OCI-LY7 (cell line): ENCODE measurements around the gene TMSB15C. TPM values are rescaled to one million over a fixed set of nuclear protein-coding genes. Genes with fewer than 3 reads are reported as not detected.

Experiments used
- BruUV-seq: library from RNA; stranded (reverse); fragments of 400-500 nt; replicated peaks from 2 replicates; lab custom pipeline; 2021; lab: Mats Ljungman, UMichigan
- CTCF ChIA-PET: fragments of 300-600 bp; sonication (Branson Sonifier 250); formaldehyde crosslinking; loops from one replicate; lab custom pipeline; 2022; ENCODE audit warnings: antibody characterized with exemption; ENCODE audit not compliant: unreplicated experiment; lab: Charles Lee
- POLR2A ChIA-PET: fragments of 300-600 bp; sonication (Branson Sonifier 250); formaldehyde crosslinking; loops from one replicate; lab custom pipeline; 2022; ENCODE audit warnings: antibody characterized with exemption; lab: Charles Lee
- DNase-seq: peaks from one replicate; pipeline ENCODE4 v3.0.0-alpha.2; 2015; ENCODE audit warnings: low spot score
- H2AFZ ChIP-seq: fragments of 200-600 bp; sonication (generic), shearing (Covaris generic); 2 replicates; pipeline ENCODE4 v1.6.1; 2014; ENCODE audit warnings: mild to moderate bottlenecking, antibody characterized with exemption, low read length, moderate library complexity
- H3K27ac ChIP-seq: fragments of 200-600 bp; sonication (generic); 2 replicates; pipeline ENCODE4 v1.5.1; 2014; ENCODE audit warnings: mixed run types, low read depth, mild to moderate bottlenecking, moderate library complexity, low read length, inconsistent platforms; ENCODE audit not compliant: poor library complexity, severe bottlenecking
- H3K36me3 ChIP-seq: fragments of 200-600 bp; sonication (generic); 2 replicates; pipeline ENCODE4 v1.6.1; 2014; ENCODE audit warnings: mild to moderate bottlenecking, antibody characterized with exemption, low read length, moderate library complexity, mixed read lengths; ENCODE audit not compliant: insufficient read depth
- H3K4me1 ChIP-seq: fragments of 200-600 bp; sonication (generic); 2 replicates; pipeline ENCODE4 v1.5.1; 2014; ENCODE audit warnings: mild to moderate bottlenecking, low read length; ENCODE audit not compliant: insufficient read depth, poor library complexity, severe bottlenecking
- H3K4me2 ChIP-seq: fragments of 200-600 bp; sonication (generic); 2 replicates; pipeline ENCODE4 v1.6.1; 2014; ENCODE audit warnings: mild to moderate bottlenecking, low read length
- H3K4me3 ChIP-seq: fragments of 200-600 bp; sonication (generic); 2 replicates; pipeline ENCODE4 v1.5.1; 2014; ENCODE audit warnings: mild to moderate bottlenecking, low read depth, low read length; ENCODE audit not compliant: poor library complexity, severe bottlenecking
- H3K79me2 ChIP-seq: fragments of 200-600 bp; sonication (generic); 2 replicates; pipeline ENCODE4 v1.6.1; 2016; ENCODE audit warnings: low read depth, mild to moderate bottlenecking, low read length, moderate library complexity, mixed read lengths; ENCODE audit not compliant: insufficient read depth
- H3K9me2 ChIP-seq: fragments of 200-600 bp; sonication (generic); 2 replicates; pipeline ENCODE4 v1.6.1; 2016; ENCODE audit warnings: mild to moderate bottlenecking, low read length, mixed read lengths; ENCODE audit not compliant: insufficient read depth
- H3K9me3 ChIP-seq: fragments of 200-600 bp; sonication (generic); 2 replicates; pipeline ENCODE4 v1.6.1; 2014; ENCODE audit warnings: mild to moderate bottlenecking, mixed run types, low read length, mixed read lengths
- H4K20me1 ChIP-seq: fragments of 200-600 bp; sonication (generic); 2 replicates; pipeline ENCODE4 v1.6.1; 2014; ENCODE audit warnings: mild to moderate bottlenecking, antibody characterized with exemption, low read length, moderate library complexity, mixed read lengths; ENCODE audit not compliant: insufficient read depth
- EZH2phosphoT487 ChIP-seq: fragments of 200-600 bp; sonication (generic); IDR thresholded peaks from 2 replicates; pipeline ENCODE4 v1.6.1; 2018; ENCODE audit warnings: low read depth, borderline replicate concordance, mild to moderate bottlenecking, mixed run types, antibody characterized with exemption, low read length, moderate library complexity, mixed read lengths
- intact Hi-C: fragments of 100-400 bp; cut with micrococcal nuclease; formaldehyde crosslinking; loops from one replicate; pipeline ENCODE4 v1.10.0; 2022; ENCODE audit not compliant: unreplicated experiment
- total RNA-seq, 2 experiments: library from RNA; depleted of rRNA in 1 of 2; stranded (reverse); fragments of >200 nt in 1 of 2; shearing (Covaris generic) in 1 of 2; gene quantifications; 2 replicates each; pipeline ENCODE4 v1.2.3, GENCODE V29; 2014 to 2022
- TF ChIP-seq, protein P1 (sequence below): fragments of 200-600 bp; sonication (generic); conservative IDR thresholded peaks from 2 replicates; pipeline ENCODE4 v1.5.1; 2014; ENCODE audit warnings: mild to moderate bottlenecking, antibody characterized with exemption, low read length, moderate library complexity, mixed read lengths

Gene TMSB15C
- total RNA-seq, 2 experiments from 2014 or later = 5.4 to 9.0 TPM

DNA sequence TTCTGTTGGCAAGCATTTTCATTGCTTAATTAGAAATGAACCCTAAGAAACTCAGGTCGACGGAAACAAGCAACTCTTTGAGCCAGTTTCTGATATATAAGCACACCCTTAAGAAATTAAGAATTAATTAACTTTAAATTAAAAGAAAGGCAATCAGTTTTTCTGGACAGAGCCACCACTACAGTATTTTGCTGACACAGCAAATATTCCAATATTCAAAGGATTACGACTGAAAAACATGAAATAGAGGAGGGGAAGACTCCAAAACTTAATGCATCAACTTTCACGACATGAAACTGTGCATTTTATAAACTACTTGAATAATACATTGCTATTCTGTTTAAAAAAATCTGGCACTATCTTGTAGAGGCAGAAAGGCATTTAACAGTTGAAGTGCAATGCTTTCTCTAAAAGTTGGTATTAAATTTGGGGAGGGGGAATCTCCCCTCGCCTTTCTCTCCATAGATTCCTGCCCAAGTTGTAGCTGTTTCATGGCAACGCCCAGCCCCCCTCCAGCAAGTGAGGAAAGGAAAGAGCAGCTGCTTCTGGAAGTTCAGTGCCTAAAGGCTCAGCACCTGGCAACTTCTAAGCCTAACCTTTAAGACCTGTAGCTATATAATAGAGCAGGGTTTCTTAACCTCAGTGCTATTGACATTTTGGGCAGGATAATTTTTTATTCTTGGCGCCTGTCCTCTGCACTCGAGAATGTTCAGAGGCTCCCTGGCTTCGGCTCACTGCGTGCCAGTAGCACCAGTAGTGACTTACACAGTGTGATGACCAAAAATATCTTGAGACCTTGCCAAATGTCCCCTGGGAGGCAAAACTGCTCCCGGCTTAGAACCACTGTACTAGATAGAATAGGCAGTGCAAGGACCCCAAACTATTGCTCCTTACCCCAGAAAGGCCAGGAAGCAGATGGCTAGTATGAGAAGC is 29.6 kb upstream of the TMSB15C start:
- peaks cover 8% of the 10 kb centered on the region for H3K4me1 ChIP-seq
- TF ChIP-seq, protein P1, sequence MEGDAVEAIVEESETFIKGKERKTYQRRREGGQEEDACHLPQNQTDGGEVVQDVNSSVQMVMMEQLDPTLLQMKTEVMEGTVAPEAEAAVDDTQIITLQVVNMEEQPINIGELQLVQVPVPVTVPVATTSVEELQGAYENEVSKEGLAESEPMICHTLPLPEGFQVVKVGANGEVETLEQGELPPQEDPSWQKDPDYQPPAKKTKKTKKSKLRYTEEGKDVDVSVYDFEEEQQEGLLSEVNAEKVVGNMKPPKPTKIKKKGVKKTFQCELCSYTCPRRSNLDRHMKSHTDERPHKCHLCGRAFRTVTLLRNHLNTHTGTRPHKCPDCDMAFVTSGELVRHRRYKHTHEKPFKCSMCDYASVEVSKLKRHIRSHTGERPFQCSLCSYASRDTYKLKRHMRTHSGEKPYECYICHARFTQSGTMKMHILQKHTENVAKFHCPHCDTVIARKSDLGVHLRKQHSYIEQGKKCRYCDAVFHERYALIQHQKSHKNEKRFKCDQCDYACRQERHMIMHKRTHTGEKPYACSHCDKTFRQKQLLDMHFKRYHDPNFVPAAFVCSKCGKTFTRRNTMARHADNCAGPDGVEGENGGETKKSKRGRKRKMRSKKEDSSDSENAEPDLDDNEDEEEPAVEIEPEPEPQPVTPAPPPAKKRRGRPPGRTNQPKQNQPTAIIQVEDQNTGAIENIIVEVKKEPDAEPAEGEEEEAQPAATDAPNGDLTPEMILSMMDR = no peak
- no peak for TF ChIP-seq EZH2phosphoT487
- no peaks in the 10 kb centered on the region for H3K36me3 ChIP-seq
- no peaks in the 10 kb centered on the region for H3K9me2 ChIP-seq
- no peaks in the 10 kb centered on the region for H3K79me2 ChIP-seq
- BruUV-seq = no TSS peak
- no peak overlapping the region for H3K4me2 ChIP-seq
- H2AFZ ChIP-seq = no peak overlapping the region
- H3K4me3 ChIP-seq = no peak overlapping the region
- CTCF ChIA-PET = no interaction called here
- H3K27ac ChIP-seq = no peak overlapping the region
- DNase-seq = no peak
- no peaks in the 10 kb centered on the region for H3K9me3 ChIP-seq
- no peaks in the 10 kb centered on the region for H4K20me1 ChIP-seq
- POLR2A ChIA-PET = no interaction called here
- intact Hi-C loops = no loop called here

DNA sequence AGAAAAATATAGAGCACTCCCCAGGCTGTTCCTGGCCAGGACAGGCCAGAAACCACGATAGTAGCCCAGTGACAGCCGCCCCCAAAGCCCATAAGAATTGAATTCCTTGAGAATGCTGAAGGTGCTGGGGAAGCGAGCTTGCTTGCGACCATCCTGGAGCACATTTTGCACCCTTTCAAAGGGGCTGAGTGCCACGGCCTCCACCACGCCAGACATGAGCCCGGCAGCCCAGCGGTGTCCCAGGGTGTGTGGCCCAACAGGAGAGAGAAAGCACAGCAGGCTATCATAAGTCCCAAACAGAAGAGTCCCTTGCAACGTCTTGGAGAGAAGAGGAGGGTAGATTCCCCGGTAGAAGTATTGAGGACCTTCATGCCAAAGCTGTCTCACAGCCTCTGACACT is 28.6 kb upstream of the TMSB15C start:
- Histone ChIP-seq H2AFZ (no peak overlapping the region), H3K4me2 (no peak overlapping the region), H3K79me2 (no peaks in the 10 kb centered on the region), H3K9me3 (no peaks in the 10 kb centered on the region), H4K20me1 (no peaks in the 10 kb centered on the region), H3K27ac (no peak overlapping the region), H3K9me2 (no peaks in the 10 kb centered on the region), H3K4me3 (no peak overlapping the region), H3K4me1 (peaks cover under 1% of the 10 kb centered on the region), H3K36me3 (no peaks in the 10 kb centered on the region)
- POLR2A ChIA-PET = interaction anchor here (0.7 kb wide), 1 partner anchor 483 kb away, joined by 3 read pairs; no protein-coding TSS in a partner anchor
- CTCF ChIA-PET = no interaction called here
- no peak for TF ChIP-seq EZH2phosphoT487
- TF ChIP-seq, protein P1 = no peak
- no TSS peak for BruUV-seq
- intact Hi-C loops = no loop called here
- DNase-seq = no peak

DNA sequence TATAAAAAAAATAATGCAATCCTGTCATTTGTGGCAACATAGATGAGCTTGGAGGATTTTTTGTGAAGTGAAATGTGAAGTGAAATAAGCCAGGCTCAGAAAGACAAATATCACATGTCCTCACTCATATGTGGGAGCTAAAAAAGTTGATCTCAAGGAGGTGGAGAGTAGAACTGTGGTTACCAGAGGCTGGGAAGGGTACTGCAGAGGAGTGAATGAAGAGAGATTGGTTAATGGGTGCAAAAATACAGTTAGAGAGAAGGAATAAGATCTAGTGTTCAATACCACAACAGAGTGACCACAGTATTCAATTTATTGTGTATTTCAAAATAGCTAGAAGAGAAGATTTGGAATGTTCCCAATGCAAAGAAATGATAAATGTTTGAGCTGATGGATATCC is 22.9 kb upstream of the TMSB15C start:
- Histone ChIP-seq H3K27ac (no peak overlapping the region), H3K4me2 (no peak overlapping the region), H3K4me1 (no peaks in the 10 kb centered on the region), H3K36me3 (no peaks in the 10 kb centered on the region), H3K9me2 (no peaks in the 10 kb centered on the region), H3K9me3 (no peaks in the 10 kb centered on the region), H4K20me1 (no peaks in the 10 kb centered on the region), H3K79me2 (no peaks in the 10 kb centered on the region), H2AFZ (no peak overlapping the region), H3K4me3 (no peak overlapping the region)
- no TSS peak for BruUV-seq
- TF ChIP-seq EZH2phosphoT487 = no peak
- TF ChIP-seq, protein P1 = no peak
- ChIA-PET CTCF (no interaction called here), POLR2A (no interaction called here)
- no peak for DNase-seq
- intact Hi-C loops = loop anchor here (1.0 kb wide), 1 partner anchor 37 kb away; no protein-coding TSS in a partner anchor
